Stimulated activated CD8-positive, alpha-beta memory T cell treated with anti-CD3 and anti-CD28 coated beads, Interleukin-7, amount 100 ng/mL, for 1 hour (primary cell): Measurements from ENCODE around the gene EFEMP1.
"Not testable (repeated sequence)": the region's sequence is repeated elsewhere in the genome, so short reads cannot be mapped to it uniquely, and the experiment has no call there.

Experiments used
- DNase-seq, 2 donors: peaks; one replicate each; pipeline ENCODE4 v3.0.0-alpha.2; 2020; ENCODE audit warnings: low read depth in 2 of 2

The EFEMP1 gene

DNA sequence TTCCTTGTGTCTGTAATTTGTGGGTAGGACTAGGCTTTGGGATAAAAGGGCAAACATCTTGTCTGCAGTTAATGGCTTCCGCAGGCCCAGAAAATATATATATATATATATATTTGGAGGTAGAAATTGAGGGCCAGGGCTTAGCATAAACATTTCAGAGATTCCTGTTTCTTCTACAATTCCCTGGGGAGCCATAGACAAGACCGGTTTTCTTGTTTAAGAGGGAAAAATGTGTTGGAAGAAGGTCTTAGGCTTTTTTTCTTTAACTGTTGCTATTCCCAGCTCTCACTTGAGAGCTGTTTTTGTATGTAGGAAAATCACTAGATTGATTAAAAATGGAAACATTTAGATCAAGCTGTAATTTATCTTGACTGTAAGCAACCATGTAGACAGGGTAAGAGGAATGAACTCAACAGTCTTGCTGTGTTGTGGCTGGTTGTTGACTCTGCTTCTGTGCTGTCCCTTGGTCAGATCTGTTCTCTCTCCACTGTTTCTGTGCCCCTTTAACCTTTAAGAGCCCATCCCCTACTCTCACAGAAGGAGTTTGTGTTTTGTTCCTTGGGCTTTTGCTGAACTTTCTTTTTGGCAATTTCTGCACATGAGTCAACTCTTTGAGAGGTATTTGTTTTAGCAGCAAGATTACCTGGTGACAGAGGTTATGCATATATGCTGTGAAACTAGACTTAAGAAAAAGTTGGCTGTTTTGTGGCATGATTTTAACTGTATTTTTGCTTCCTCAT is 58.3 kb downstream of the EFEMP1 start:
- DNase-seq, result no peak

GRCh38 chr2:55864351-55865084 is 59.1 kb downstream of the EFEMP1 start:
- DNase-seq, result no peak

DNA sequence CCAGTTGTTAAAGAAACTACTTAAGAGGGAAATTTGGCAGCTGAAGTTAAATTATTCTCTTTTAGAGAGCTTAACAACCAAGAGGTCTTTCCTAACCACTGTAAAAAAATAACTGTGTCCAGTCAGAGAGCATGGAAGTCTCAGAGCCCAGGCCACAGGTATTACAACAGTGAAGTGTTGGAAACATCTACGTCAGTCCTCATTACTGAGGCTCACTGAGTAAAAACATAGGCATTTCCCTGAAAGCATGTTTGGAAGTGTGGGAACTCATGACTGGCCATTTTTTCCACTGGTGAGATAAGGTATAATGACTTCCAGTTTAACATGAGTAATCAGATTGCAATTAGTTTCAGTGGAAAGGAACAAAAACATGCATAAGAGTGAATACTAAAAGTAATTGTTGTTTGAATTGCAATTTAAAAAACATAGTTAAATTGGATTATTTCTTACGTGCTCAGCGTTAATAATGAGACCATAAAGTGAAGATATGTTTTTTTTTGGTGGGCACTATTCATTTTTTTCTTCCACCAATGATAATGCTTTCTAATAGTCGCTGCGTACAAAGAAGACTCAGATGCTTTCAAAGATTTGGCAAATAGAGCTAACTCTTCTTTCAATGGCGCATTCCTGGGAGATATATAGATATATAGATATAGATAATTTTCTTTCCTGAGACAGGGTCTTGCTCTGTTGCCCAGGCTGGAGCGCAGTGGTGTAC is 60.8 kb downstream of the EFEMP1 start:
- no peak for DNase-seq

DNA sequence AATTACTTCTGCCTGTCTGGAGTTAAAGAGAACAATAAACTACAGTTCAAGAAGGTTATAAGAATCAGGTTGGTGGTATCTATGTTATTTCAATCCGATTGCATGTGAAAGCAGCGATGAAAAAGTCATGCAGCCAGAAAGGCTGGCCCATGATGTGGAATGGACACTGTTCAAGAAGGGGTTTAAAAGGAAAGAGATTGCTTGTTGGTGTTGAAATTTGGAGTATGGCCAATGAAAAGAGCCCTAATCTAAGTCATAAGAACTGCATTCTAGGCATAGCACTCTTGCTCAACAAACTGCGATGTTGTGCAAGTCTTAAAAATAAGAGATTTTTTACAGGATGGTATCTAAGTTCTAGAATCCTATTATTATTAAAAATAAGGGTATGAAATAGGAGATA is 61.3 kb downstream of the EFEMP1 start:
- no peak for DNase-seq

GRCh38 chr2:55861733-55862132 is 61.8 kb downstream of the EFEMP1 start:
- no peak for DNase-seq

DNA sequence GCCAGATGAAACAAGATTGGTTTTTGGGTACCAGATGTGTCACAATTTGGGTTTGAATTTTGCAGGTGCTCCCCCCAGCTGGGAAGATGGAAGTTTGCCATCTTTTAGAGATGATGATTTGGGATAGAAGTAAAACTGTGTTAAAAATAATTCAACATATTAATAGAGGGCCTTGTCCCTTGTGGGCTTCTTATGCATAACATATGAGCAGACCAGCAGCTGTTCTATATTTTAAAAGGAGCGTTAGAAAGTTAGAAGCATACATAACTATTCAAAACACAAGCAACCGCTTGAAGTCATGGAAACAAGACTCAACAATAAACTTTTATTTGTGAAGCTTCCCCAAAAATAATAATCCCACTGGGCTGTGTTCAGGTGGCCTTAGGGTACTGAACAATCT is 62.8 kb downstream of the EFEMP1 start:
- no peak for DNase-seq

DNA sequence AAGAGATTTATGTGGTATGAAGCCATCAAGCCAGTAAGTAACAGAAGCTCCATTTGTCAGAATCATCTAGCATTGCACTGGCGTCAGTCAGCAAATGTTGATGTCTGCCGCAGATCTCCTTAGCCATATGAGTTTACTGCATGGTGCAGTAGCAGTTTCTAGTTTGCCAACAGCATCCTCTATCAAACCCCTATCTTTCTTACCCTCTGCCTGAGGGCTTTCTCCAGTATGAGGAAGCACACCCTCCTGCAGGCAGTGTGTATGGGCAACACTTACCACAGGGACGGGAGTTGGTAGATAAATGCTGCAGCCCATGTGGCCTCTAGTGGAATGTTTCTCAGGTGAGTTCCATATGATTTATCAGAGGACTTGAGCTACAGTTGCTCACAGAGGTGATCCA is 63.7 kb downstream of the EFEMP1 start:
- no peak for DNase-seq

DNA sequence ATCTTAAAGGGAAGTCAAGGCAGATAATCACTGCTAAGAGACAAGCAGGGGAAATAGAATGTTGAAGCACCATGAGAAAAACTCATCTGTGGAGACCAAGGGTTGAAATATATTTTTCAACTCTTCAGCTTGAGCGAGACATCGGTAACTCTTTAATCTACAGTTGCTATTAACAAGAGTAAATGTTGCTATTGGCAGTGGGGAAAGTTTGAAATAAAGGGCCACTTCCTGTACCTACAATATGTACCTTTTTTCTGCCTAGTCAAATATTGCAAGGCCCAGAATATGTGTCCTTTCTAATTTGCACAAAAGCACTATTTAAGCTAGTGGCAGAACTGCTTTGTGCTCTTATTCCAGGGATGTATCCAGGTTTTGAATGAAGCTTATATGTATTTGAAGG is 65.8 kb downstream of the EFEMP1 start:
- no peak for DNase-seq

GRCh38 chr2:55856936-55857335 is 66.6 kb downstream of the EFEMP1 start:
- DNase-seq, result no peak

GRCh38 chr2:55848096-55848495 is 75.5 kb downstream of the EFEMP1 start:
- DNase-seq, result no peak

GRCh38 chr2:55846426-55846825 is 77.2 kb downstream of the EFEMP1 start:
- no peak for DNase-seq

- DNase-seq, result no peak
These were observed 78.6 kb downstream of the EFEMP1 start for GRCh38 chr2:55844986-55845385.

DNA sequence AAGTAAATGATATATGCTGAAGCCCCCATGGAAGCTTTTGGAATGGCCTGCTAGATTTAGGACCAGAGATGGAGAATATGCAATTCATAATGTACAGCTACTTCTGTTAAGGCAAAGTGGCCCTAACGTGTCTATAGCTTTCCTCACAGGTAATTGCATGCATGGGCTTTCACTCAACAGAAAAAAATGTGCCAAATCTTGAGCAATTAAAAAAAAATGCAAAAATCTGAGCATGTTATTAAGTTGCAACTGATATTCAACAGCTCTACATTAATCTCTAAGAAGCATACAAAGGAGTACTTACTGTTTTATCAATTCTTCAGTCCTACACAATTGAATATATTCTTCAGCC is 79.6 kb downstream of the EFEMP1 start:
- no peak for DNase-seq

GRCh38 chr2:55843096-55843993 is 80.2 kb downstream of the EFEMP1 start:
- DNase-seq, result no peak

GRCh38 chr2:55842046-55842445 is 81.5 kb downstream of the EFEMP1 start:
- no peak for DNase-seq

DNA sequence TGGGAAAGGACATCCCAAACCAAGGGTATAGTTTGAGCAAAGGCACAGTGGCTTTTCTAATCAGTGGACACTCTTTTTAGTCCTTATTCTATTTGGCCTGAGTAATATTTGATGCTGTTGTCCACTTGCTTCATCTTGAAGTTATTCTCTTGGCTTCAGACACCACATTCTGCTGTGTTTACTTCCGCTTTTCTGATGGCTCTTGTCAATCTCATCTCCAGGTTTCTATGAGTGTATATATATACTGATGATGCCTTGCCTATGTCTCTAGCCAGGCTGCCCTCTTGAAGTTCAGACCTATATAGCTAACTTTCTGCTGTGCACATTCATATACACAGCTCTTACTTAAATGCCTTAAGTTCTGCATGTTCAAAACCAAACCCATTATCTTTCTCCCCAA is 83.1 kb downstream of the EFEMP1 start:
- DNase-seq, result no peak

- DNase-seq, result no peak
These were observed 84.3 kb downstream of the EFEMP1 start for GRCh38 chr2:55839182-55839819.

DNA sequence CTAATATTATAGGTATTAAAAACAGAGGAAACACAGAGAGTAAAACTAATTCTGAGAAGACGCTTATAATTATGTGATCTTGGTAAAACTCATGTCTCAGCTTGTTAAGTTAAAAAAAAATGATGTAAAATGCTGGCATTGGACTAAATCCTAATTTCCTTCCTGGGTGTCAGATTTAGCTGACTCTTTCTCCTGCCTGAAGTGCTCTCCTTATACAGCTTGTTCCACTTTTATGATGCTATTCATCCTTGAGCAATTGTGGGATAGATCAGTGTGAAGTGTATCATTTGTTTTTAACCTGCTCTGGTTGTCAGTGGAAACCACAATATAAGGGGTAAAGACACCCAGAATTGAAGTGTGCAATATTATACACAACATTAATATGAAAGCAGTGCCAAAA is 84.9 kb downstream of the EFEMP1 start:
- DNase-seq, result no peak

DNA sequence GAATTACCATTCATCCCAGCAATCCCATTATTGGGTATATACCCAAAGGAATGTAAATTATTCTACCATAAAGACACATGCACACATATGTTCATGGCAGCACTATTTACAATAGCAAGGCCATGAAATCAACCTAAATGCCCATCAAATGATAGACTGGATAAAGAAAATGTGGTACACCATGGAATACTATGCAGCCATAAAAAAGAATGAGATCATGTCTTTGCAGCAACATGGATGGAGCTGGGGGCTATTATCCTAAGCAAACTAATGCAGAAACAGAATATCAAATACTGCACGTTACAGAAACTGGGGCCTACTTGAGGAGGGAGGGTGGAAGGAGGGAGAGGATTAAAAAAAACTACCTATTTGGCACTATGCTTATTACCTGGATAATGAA is 85.5 kb downstream of the EFEMP1 start:
- not testable (repeated sequence) for DNase-seq

GRCh38 chr2:55837073-55837472 is 86.5 kb downstream of the EFEMP1 start:
- DNase-seq, result no peak

- not testable (repeated sequence) for DNase-seq
These were observed 91.7 kb downstream of the EFEMP1 start for GRCh38 chr2:55831671-55832410.
